Gastroesophageal sphincter (tissue), 2 donors: ENCODE results near the gene SCN8A.

Experiments used
- EP300 ChIP-seq: sonication (generic); formaldehyde crosslinking; IDR thresholded peaks from one replicate; pipeline ENCODE4 v1.6.1; 2017; ENCODE audit warnings: antibody characterized with exemption, mild to moderate bottlenecking
- POLR2A ChIP-seq, 2 donors: fragments of 450-650 bp; IDR thresholded peaks; one replicate each; pipeline ENCODE4 v1.6.1; 2017; ENCODE audit warnings: antibody characterized with exemption in 2 of 2, mild to moderate bottlenecking in 2 of 2, moderate library complexity in 1 of 2

DNA sequence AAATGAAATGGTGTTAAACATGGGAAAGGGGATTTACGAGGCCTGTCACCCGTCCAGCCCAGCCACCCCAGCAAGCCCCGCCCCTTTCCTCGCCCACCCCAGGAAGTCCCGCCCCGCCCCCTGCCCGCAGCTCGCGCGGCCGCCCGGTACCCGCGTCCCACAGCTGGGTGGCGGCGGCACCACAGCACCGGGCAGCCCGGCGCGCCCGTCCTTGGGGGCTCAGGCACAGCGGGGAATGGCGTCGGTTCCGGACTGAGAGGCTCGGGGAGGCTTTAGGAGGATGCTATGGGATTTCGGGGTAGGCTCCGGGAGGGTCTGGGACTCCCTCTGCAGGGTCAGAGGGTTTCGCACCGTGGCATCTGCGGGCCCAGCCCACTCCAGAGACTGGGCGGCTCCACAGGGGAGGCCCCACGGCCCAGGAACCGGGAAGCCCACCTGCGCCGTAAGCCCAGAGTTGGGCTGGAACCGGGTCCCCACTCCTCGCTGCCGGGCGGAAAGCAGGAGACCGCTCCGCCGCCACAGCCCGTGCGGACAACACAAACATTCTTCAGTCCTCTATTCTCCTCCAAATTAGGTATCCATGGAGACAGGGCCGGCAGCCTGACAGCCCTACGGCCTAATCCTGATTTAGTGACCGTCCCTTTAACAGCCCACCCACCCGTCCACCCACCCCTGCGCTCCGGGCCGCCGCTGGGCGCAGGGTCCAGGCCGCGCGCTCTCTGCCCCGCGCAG is 256.0 kb downstream of the SCN8A start:
- TF ChIP-seq POLR2A (IDR thresholded peaks at IDR 0.05) (no peak), EP300 (no peak)
